HepG2 (cell line): Measurements from ENCODE around the gene USP2. TPM values are rescaled to one million over a fixed set of nuclear protein-coding genes. Genes with fewer than 3 reads are reported as not detected.

Experiments
- ATAC-seq: fragments of 200-7000 bp; cut with Tn5 transposase; 3 replicates; pipeline ENCODE4 v1.9.1; 2020; ENCODE audit warnings: mild to moderate bottlenecking, moderate library complexity
- BruUV-seq: library from RNA; stranded (reverse); fragments of 400-500 nt; replicated peaks from 2 replicates; lab custom pipeline; 2021; lab: Mats Ljungman, UMichigan
- CTCF ChIA-PET: fragments of 300-600 bp; formaldehyde crosslinking; extraction: SDS; loops from one replicate; lab custom pipeline; 2021; ENCODE audit warnings: low total read pairs, inconsistent platforms, low intra/inter-chr PET ratio; lab: Yijun Ruan, JAX
- POLR2A ChIA-PET: fragments of 350-600 bp; sonication (Branson Sonifier 250); formaldehyde crosslinking; loops from one replicate; lab custom pipeline; 2020; ENCODE audit warnings: antibody characterized with exemption, inconsistent platforms; lab: Yijun Ruan, JAX
- DNase-seq: peaks from one replicate; pipeline ENCODE4 v3.0.0-alpha.2; 2015; ENCODE audit warnings: low spot score
- FAIRE-seq: peaks from 3 replicates; lab custom pipeline; 2011; peaks lifted over from hg19 to GRCh38; lab: Jason Lieb, UNC
- H2AFZ ChIP-seq: one replicate; pipeline ENCODE4 v1.6.1; 2011; ENCODE audit warnings: low read length, inconsistent platforms
- H3K27ac ChIP-seq: fragments of 300-600 bp; 3 replicates; pipeline ENCODE4 v1.8.0; 2011; ENCODE audit warnings: mixed run types, mild to moderate bottlenecking, mixed read lengths, low read length, inconsistent platforms; ENCODE audit not compliant: insufficient read depth; ENCODE audit errors: extremely low read length
- H3K27me3 ChIP-seq, 2 experiments: fragments of 200-600 bp in 1 of 2; 2 replicates in 1 of 2; 3 replicates in 1 of 2; pipeline versions ENCODE4 v1.6.0 to v1.8.0; 2011; ENCODE audit warnings: low read length in 2 of 2, mild to moderate bottlenecking in 2 of 2, moderate library complexity in 2 of 2, inconsistent platforms in 1 of 2; ENCODE audit not compliant: insufficient read depth in 2 of 2, control insufficient read depth in 1 of 2
- H3K36me3 ChIP-seq, 2 experiments: fragments of 200-600 bp in 1 of 2; replicated peaks in 1 of 2; 2 replicates in 1 of 2; 3 replicates in 1 of 2; pipeline versions ENCODE4 v1.5.1 to v1.8.0; 2011; ENCODE audit warnings: low read length in 2 of 2, inconsistent platforms in 1 of 2; ENCODE audit not compliant: insufficient read depth in 2 of 2, control insufficient read depth in 1 of 2
- H3K4me1 ChIP-seq: 2 replicates; pipeline ENCODE4 v1.5.1; 2012; ENCODE audit warnings: low read length, inconsistent platforms; ENCODE audit not compliant: insufficient read depth
- H3K4me2 ChIP-seq: 2 replicates; pipeline ENCODE4 v1.6.0; 2011; ENCODE audit warnings: low read depth, low read length, inconsistent platforms
- H3K4me3 ChIP-seq, 3 experiments: fragments of 200-600 bp in 1 of 3; sonication (generic), shearing (Covaris generic) in 1 of 3; replicated peaks in 1 of 3; 2 replicates each; pipeline ENCODE4 v1.5.1; 2011 to 2016; ENCODE audit warnings: low read length in 3 of 3, inconsistent platforms in 2 of 3, low read depth in 2 of 3, mild to moderate bottlenecking in 2 of 3, control low read depth in 1 of 3, mixed read lengths in 1 of 3; ENCODE audit not compliant: insufficient read depth in 1 of 3
- H3K79me2 ChIP-seq: one replicate; pipeline ENCODE4 v1.6.1; 2011; ENCODE audit warnings: low read length, inconsistent platforms; ENCODE audit not compliant: insufficient read depth
- H3K9ac ChIP-seq: 2 replicates; pipeline ENCODE4 v1.6.0; 2011; ENCODE audit warnings: mild to moderate bottlenecking, low read depth, low read length, inconsistent platforms; ENCODE audit not compliant: insufficient read depth
- H3K9me3 ChIP-seq: 2 replicates; pipeline ENCODE4 v1.5.1; 2012; ENCODE audit warnings: mild to moderate bottlenecking, low read length
- H4K20me1 ChIP-seq: 2 replicates; pipeline ENCODE4 v1.6.0; 2011; ENCODE audit warnings: inconsistent platforms, mild to moderate bottlenecking, low read length, moderate library complexity; ENCODE audit not compliant: insufficient read depth
- ADNP ChIP-seq: sonication (generic); formaldehyde crosslinking; IDR thresholded peaks from 2 replicates; pipeline ENCODE4 v1.4.0; 2020; ENCODE audit warnings: missing genetic modification reagents
- BRF2 ChIP-seq: sonication (generic); formaldehyde crosslinking; IDR thresholded peaks from 2 replicates; pipeline ENCODE4 v1.8.1; 2022; ENCODE audit warnings: mild to moderate bottlenecking, missing genetic modification reagents
- EHMT2 ChIP-seq: fragments of 200-600 bp; sonication (generic); IDR thresholded peaks from 2 replicates; pipeline ENCODE4 v1.7.0; 2017; ENCODE audit warnings: antibody characterized with exemption, low read depth, low read length, borderline replicate concordance
- HNF1B ChIP-seq: sonication (generic); formaldehyde crosslinking; IDR thresholded peaks from 2 replicates; pipeline ENCODE4 v1.5.1; 2020; ENCODE audit warnings: mild to moderate bottlenecking, moderate library complexity, missing genetic modification reagents
- HOXA5 ChIP-seq: sonication (generic); formaldehyde crosslinking; IDR thresholded peaks from 2 replicates; pipeline ENCODE4 v1.4.0; 2020; ENCODE audit warnings: missing genetic modification reagents
- IRF1 ChIP-seq: sonication (generic); formaldehyde crosslinking; IDR thresholded peaks from 2 replicates; pipeline ENCODE4 v1.4.0; 2020; ENCODE audit warnings: low read depth, mild to moderate bottlenecking, missing genetic modification reagents
- IRF2 ChIP-seq: IDR thresholded peaks from 2 replicates; pipeline ENCODE4 v1.6.1; 2018; ENCODE audit warnings: missing genetic modification reagents, missing compliant biosample characterization
- KLF12 ChIP-seq: sonication (generic); formaldehyde crosslinking; IDR thresholded peaks from 2 replicates; pipeline ENCODE4 v1.4.0; 2020; ENCODE audit warnings: missing genetic modification reagents, borderline replicate concordance
- MAFK ChIP-seq, 2 experiments: IDR thresholded peaks in 1 of 2; conservative IDR thresholded peaks in 1 of 2; 2 replicates each; pipeline ENCODE4 v1.6.1; 2011; ENCODE audit warnings: improper control_type of control experiment in 2 of 2, low read length in 2 of 2
- MXD1 ChIP-seq: sonication (generic); formaldehyde crosslinking; IDR thresholded peaks from 2 replicates; pipeline ENCODE4 v1.4.0; 2020; ENCODE audit warnings: mild to moderate bottlenecking, missing genetic modification reagents
- ZNF34 ChIP-seq: sonication (generic); formaldehyde crosslinking; IDR thresholded peaks from 2 replicates; pipeline ENCODE4 v1.4.0; 2020; ENCODE audit warnings: mild to moderate bottlenecking, missing genetic modification reagents, borderline replicate concordance
- WGBS: methylation state at CpG from one replicate; pipeline ENCODE4 v1.1.6; 2017; ENCODE audit warnings: low lambda C conversion rate; 5-methylcytosine and 5-hydroxymethylcytosine counted together
- in situ Hi-C: cut with HindIII; loops from 2 replicates; pipeline ENCODE4 v1.10.0; 2017; ENCODE audit warnings: low pct_unique_long_range_greater_than_20kb; ENCODE audit not compliant: extremely low pct_ligation_motif_present
- intact Hi-C: fragments of 100-400 bp; cut with micrococcal nuclease; formaldehyde crosslinking; loops from one replicate; pipeline ENCODE4 v1.10.0; 2022; ENCODE audit not compliant: unreplicated experiment
- polyA plus RNA-seq, 8 experiments: library from polyadenylated mRNA; depleted of rRNA in 3 of 8; stranded (reverse) in 7 of 8; unstranded in 1 of 8; fragments of >200 nt; fragmentation: Illumina TruSeq in 4 of 8; extraction: Trizol in 4 of 8; gene quantifications; 2 replicates each; pipeline versions ENCODE4 v1.2.1 to v1.2.3, GENCODE V29; 2011 to 2016; ENCODE audit warnings: low read depth in 4 of 8, missing spikeins in 1 of 8, mixed read lengths in 1 of 8; ENCODE audit not compliant: insufficient read depth in 1 of 8
- total RNA-seq, 5 experiments: library from RNA; depleted of rRNA; stranded (reverse); fragments of >200 nt; fragmentation: Illumina TruSeq; extraction: Trizol; gene quantifications; 2 replicates each; pipeline ENCODE4 v1.2.3, GENCODE V29; 2016; ENCODE audit warnings: low read depth in 1 of 5

Gene USP2
- total and polyA plus RNA-seq, 2 of the 13 experiments (the other 11 are each of a cell fraction or from before 2014, with no cell fraction given), result 2.5 to 6.0 TPM

- no peaks in the 10 kb centered on the region; a peak in 2 of 5 replicates for H3K27me3 ChIP-seq
- intact Hi-C loops, result no loop called here
These were observed 38.5 kb upstream of the USP2 start for GRCh38 chr11:119419834-119420492.

GRCh38 chr11:119419246-119419645 is 37.8 kb upstream of the USP2 start:
- Histone ChIP-seq H3K4me1 (peaks cover 11% of the 10 kb centered on the region; the same call in 1 of the 2 replicates), H3K36me3 (no peaks in the 10 kb centered on the region), H3K4me3 (no peak overlapping the region), H3K79me2 (no peaks in the 10 kb centered on the region), H3K9ac (no peak overlapping the region), H2AFZ (no peak overlapping the region), H3K9me3 (no peaks in the 10 kb centered on the region), H4K20me1 (no peaks in the 10 kb centered on the region), H3K27me3 (no peaks in the 10 kb centered on the region; a peak in 2 of 5 replicates), H3K4me2 (no peak overlapping the region), H3K27ac (no peak overlapping the region)
- BruUV-seq, result no TSS peak
- intact Hi-C loops, result no loop called here
- ATAC-seq, result no peak
- in situ Hi-C loops, result no loop called here
- no peak for FAIRE-seq
- WGBS, result 62% methylated on average over 5 of the region's 5 CpGs
- POLR2A ChIA-PET, result no interaction called here
- DNase-seq, result no peak
- CTCF ChIA-PET, result no interaction called here
- TF ChIP-seq IRF2 (no peak), ADNP (no peak), MXD1 (CRISPR knock-in tag) (no peak), KLF12 (CRISPR knock-in tag) (no peak), BRF2 (no peak), HNF1B (CRISPR knock-in tag) (no peak), EHMT2 (no peak), HOXA5 (CRISPR knock-in tag) (no peak), ZNF34 (no peak)

More at GRCh38 chr11:119419834-119420492, 38.5 kb upstream of the USP2 start:
- H4K20me1 ChIP-seq, result no peaks in the 10 kb centered on the region
- no peak overlapping the region for H3K27ac ChIP-seq
- H3K9ac ChIP-seq, result no peak overlapping the region
- H3K4me1 ChIP-seq, result peaks cover 11% of the 10 kb centered on the region; the same call in 1 of the 2 replicates
- no peaks in the 10 kb centered on the region for H3K9me3 ChIP-seq
- no peaks in the 10 kb centered on the region for H3K36me3 ChIP-seq
- ChIA-PET CTCF (no interaction called here), POLR2A (no interaction called here)
- H3K79me2 ChIP-seq, result no peaks in the 10 kb centered on the region
- TF ChIP-seq MAFK (conservative IDR thresholded peaks at IDR 0.05 in 1 of 2, IDR thresholded peaks at IDR 0.05 in 1 of 2; ENCODE audit: low read length in 2 of 2) (no peak), IRF1 (CRISPR knock-in tag) (no peak)
- DNase-seq (no peak), ATAC-seq (no peak), FAIRE-seq (no peak)
- no peak overlapping the region for H3K4me3 ChIP-seq
- no TSS peak for BruUV-seq
- WGBS, result 71% methylated on average over 11 of the region's 18 CpGs
- no peak overlapping the region for H2AFZ ChIP-seq
- in situ Hi-C loops, result no loop called here
- no peak overlapping the region for H3K4me2 ChIP-seq
